ENCODE results near the gene CHERP. TPM values are rescaled to one million over a fixed set of nuclear protein-coding genes. Genes with fewer than 3 reads are reported as not detected.

The CHERP gene
- total and polyA plus RNA-seq, 8 donors = 11.0 to 26.8 (median 17.2) TPM

GRCh38 chr19:16525751-16526481 is 16.3 kb downstream of the CHERP start:
- Histone ChIP-seq H3K4me3 (no peak overlapping the region), H3K36me3 (peaks cover 18 to 87% (median 81%) of the 10 kb centered on the region in 3 donors), H3K27ac (no peak overlapping the region), H3K9me3 (no peaks in the 10 kb centered on the region), H3K4me1 (no peaks in the 10 kb centered on the region), H3K27me3 (no peaks in the 10 kb centered on the region)
- intact Hi-C loops (cut with DNase I) = no loop called here
- ATAC-seq = no peak
- 97 to 98% methylated on average over 29 of the region's 29 CpGs for WGBS, 2 donors
- FAIRE-seq = no peak
- no peak for TF ChIP-seq CTCF (IDR thresholded peaks at IDR 0.05)
- DNase-seq = peak in 1 of 6 donors; percentile 69

GRCh38 chr19:16524991-16525734 is 17.1 kb downstream of the CHERP start:
- no peak for TF ChIP-seq CTCF (IDR thresholded peaks at IDR 0.05)
- ATAC-seq = peak in 1 of 4 donors; percentile 6
- no peak overlapping the region for H3K4me3 ChIP-seq
- peak in 1 of 6 donors; percentile 77 for DNase-seq
- no peaks in the 10 kb centered on the region for H3K9me3 ChIP-seq
- H3K27me3 ChIP-seq = no peaks in the 10 kb centered on the region
- no peaks in the 10 kb centered on the region for H3K4me1 ChIP-seq
- 96 to 97% methylated on average over 45 to 54 of the region's 54 CpGs for WGBS, 2 donors
- peaks cover 15 to 87% (median 79%) of the 10 kb centered on the region in 3 donors for H3K36me3 ChIP-seq
- intact Hi-C loops (cut with DNase I) = no loop called here
- no peak overlapping the region for H3K27ac ChIP-seq
- no peak for FAIRE-seq

GRCh38 chr19:16522559-16523377 is 19.5 kb downstream of the CHERP start:
- Histone ChIP-seq H3K4me1 (no peaks in the 10 kb centered on the region), H3K4me3 (no peak overlapping the region), H3K27ac (no peak overlapping the region), H3K36me3 (peaks cover 9 to 87% (median 79%) of the 10 kb centered on the region in 3 donors), H3K9me3 (no peaks in the 10 kb centered on the region), H3K27me3 (no peaks in the 10 kb centered on the region)
- no peak for TF ChIP-seq CTCF (IDR thresholded peaks at IDR 0.05)
- intact Hi-C loops (cut with DNase I) = no loop called here
- WGBS, 2 donors = 93 to 95% methylated on average over 25 of the region's 25 CpGs
- DNase-seq (peak in 1 of 6 donors; percentile 64), ATAC-seq (no peak), FAIRE-seq (no peak)

GRCh38 chr19:16521715-16522289 is 20.4 kb downstream of the CHERP start:
- peak in 1 of 6 donors; percentile 57 for DNase-seq
- intact Hi-C loops (cut with DNase I) = no loop called here
- no peaks in the 10 kb centered on the region for H3K27me3 ChIP-seq
- no peak for FAIRE-seq
- ATAC-seq = no peak
- 94 to 95% methylated on average over 10 of the region's 10 CpGs for WGBS, 2 donors
- H3K27ac ChIP-seq = no peak overlapping the region
- peaks cover 9 to 84% (median 72%) of the 10 kb centered on the region in 3 donors for H3K36me3 ChIP-seq
- H3K4me3 ChIP-seq = no peak overlapping the region
- no peak for TF ChIP-seq CTCF (IDR thresholded peaks at IDR 0.05)
- no peaks in the 10 kb centered on the region for H3K9me3 ChIP-seq
- no peaks in the 10 kb centered on the region for H3K4me1 ChIP-seq
